ENCODE results near the gene SPRN.

GRCh38 chr10:133438711-133439273 lies 14.4 kb upstream of the SPRN start:
- no peak for TF ChIP-seq GATA2 (IDR thresholded peaks at IDR 0.05; ENCODE audit: low read depth, low read length)
- no peak for TF ChIP-seq GATA3 (IDR thresholded peaks at IDR 0.05; ENCODE audit: low read depth, low read length)

All from SH-SY5Y (cell line).